H9 (cell line): ENCODE results near the gene FASTKD1. TPM values are rescaled to one million over a fixed set of nuclear protein-coding genes. Genes with fewer than 3 reads are reported as not detected.
"Not testable (repeated sequence)": the region's sequence is repeated elsewhere in the genome, so short reads cannot be mapped to it uniquely, and the experiment has no call there.

ENCODE experiments used
- DNase-seq: peaks from one replicate; pipeline ENCODE4 v3.0.0-alpha.2; 2017
- H2AFZ ChIP-seq: one replicate; pipeline ENCODE4 v1.6.1; 2013; ENCODE audit warnings: mild to moderate bottlenecking, low read length, control low read depth, moderate library complexity
- H2AK5ac ChIP-seq: 2 replicates; pipeline ENCODE4 v1.6.1; 2013; ENCODE audit warnings: low read length, control low read depth, mixed read lengths; ENCODE audit not compliant: insufficient read length
- H2BK120ac ChIP-seq: one replicate; pipeline ENCODE4 v1.6.1; 2013; ENCODE audit warnings: low read depth, mild to moderate bottlenecking, low read length, control low read depth, inconsistent platforms; ENCODE audit not compliant: poor library complexity, severe bottlenecking
- H2BK12ac ChIP-seq: 2 replicates; pipeline ENCODE4 v1.6.1; 2013; ENCODE audit warnings: low read length, control low read depth, mixed read lengths, low read depth; ENCODE audit not compliant: insufficient read length
- H2BK15ac ChIP-seq: 2 replicates; pipeline ENCODE4 v1.6.1; 2013; ENCODE audit warnings: low read depth, low read length, control low read depth
- H2BK20ac ChIP-seq: one replicate; pipeline ENCODE4 v1.6.1; 2013; ENCODE audit warnings: low read depth, mild to moderate bottlenecking, low read length, control low read depth, inconsistent platforms; ENCODE audit not compliant: poor library complexity, severe bottlenecking
- H2BK5ac ChIP-seq: 2 replicates; pipeline ENCODE4 v1.6.1; 2013; ENCODE audit warnings: low read length, control low read depth, mixed read lengths; ENCODE audit not compliant: insufficient read length
- H3K14ac ChIP-seq: 2 replicates; pipeline ENCODE4 v1.6.1; 2013; ENCODE audit warnings: low read length, control low read depth; ENCODE audit not compliant: insufficient read depth
- H3K18ac ChIP-seq: 2 replicates; pipeline ENCODE4 v1.6.1; 2013; ENCODE audit warnings: low read depth, mild to moderate bottlenecking, mixed read lengths, low read length, control low read depth; ENCODE audit not compliant: insufficient read length
- H3K23ac ChIP-seq: 2 replicates; pipeline ENCODE4 v1.6.1; 2013; ENCODE audit warnings: low read length, control low read depth, mixed read lengths, low read depth; ENCODE audit not compliant: insufficient read length
- H3K23me2 ChIP-seq: 2 replicates; pipeline ENCODE4 v1.6.1; 2013; ENCODE audit warnings: low read depth, mild to moderate bottlenecking, mixed read lengths, low read length, control low read depth; ENCODE audit not compliant: insufficient read length, poor library complexity, severe bottlenecking
- H3K27ac ChIP-seq: 2 replicates; pipeline ENCODE4 v1.5.1; 2013; ENCODE audit warnings: low read length, control low read depth, mixed read lengths, low read depth; ENCODE audit not compliant: insufficient read length
- H3K27me3 ChIP-seq: 2 replicates; pipeline ENCODE4 v1.6.1; 2013; ENCODE audit warnings: low read length, control low read depth, inconsistent platforms; ENCODE audit not compliant: insufficient read depth
- H3K4ac ChIP-seq: 2 replicates; pipeline ENCODE4 v1.6.1; 2013; ENCODE audit warnings: low read depth, mild to moderate bottlenecking, control low read depth, inconsistent platforms, low read length, moderate library complexity
- H3K4me1 ChIP-seq: 2 replicates; pipeline ENCODE4 v1.6.1; 2013; ENCODE audit warnings: low read length, control low read depth, inconsistent platforms; ENCODE audit not compliant: insufficient read depth
- H3K4me2 ChIP-seq: 2 replicates; pipeline ENCODE4 v1.6.1; 2013; ENCODE audit warnings: low read length, control low read depth, mixed read lengths; ENCODE audit not compliant: insufficient read length, insufficient read depth
- H3K56ac ChIP-seq: 2 replicates; pipeline ENCODE4 v1.6.1; 2013; ENCODE audit warnings: low read depth, mild to moderate bottlenecking, mixed read lengths, low read length, control low read depth; ENCODE audit not compliant: insufficient read length
- H3K79me1 ChIP-seq: 2 replicates; pipeline ENCODE4 v1.6.1; 2013; ENCODE audit warnings: low read depth, mild to moderate bottlenecking, moderate library complexity, low read length, control low read depth, inconsistent platforms; ENCODE audit not compliant: insufficient read depth, poor library complexity, severe bottlenecking
- H3K79me2 ChIP-seq: 2 replicates; pipeline ENCODE4 v1.6.1; 2013; ENCODE audit warnings: low read length, control low read depth, inconsistent platforms; ENCODE audit not compliant: insufficient read depth
- H3K9ac ChIP-seq: 2 replicates; pipeline ENCODE4 v1.6.1; 2013; ENCODE audit warnings: low read length, control low read depth, mixed read lengths; ENCODE audit not compliant: insufficient read length; ENCODE audit errors: extremely low read depth
- H3K9me3 ChIP-seq: one replicate; pipeline ENCODE4 v1.6.1; 2013; ENCODE audit warnings: low read depth, low read length, inconsistent platforms; ENCODE audit not compliant: control insufficient read depth
- H3T11ph ChIP-seq: one replicate; pipeline ENCODE4 v1.6.1; 2013; ENCODE audit warnings: mild to moderate bottlenecking, low read length, control low read depth, inconsistent platforms
- H4K20me1 ChIP-seq: one replicate; pipeline ENCODE4 v1.6.1; 2013; ENCODE audit not compliant: control insufficient read depth, insufficient read length, insufficient read depth
- H4K5ac ChIP-seq: 2 replicates; pipeline ENCODE4 v1.6.1; 2013; ENCODE audit warnings: low read depth, mild to moderate bottlenecking, mixed read lengths, low read length, control low read depth; ENCODE audit not compliant: insufficient read length
- H4K8ac ChIP-seq: replicated peaks from 2 replicates; pipeline ENCODE4 v1.6.1; 2013; ENCODE audit warnings: low read length, control low read depth, mixed read lengths, low read depth; ENCODE audit not compliant: insufficient read length
- H4K91ac ChIP-seq: 2 replicates; pipeline ENCODE4 v1.6.1; 2013; ENCODE audit warnings: low read depth, mild to moderate bottlenecking, moderate library complexity, mixed read lengths, low read length, control low read depth; ENCODE audit not compliant: insufficient read length
- H3K27ac Mint-ChIP-seq, 3 experiments: 2 replicates in 2 of 3; 3 replicates in 1 of 3; pipeline ENCODE4 v1.8.0; 2020 to 2021; ENCODE audit warnings: mixed read lengths in 3 of 3, mild to moderate bottlenecking in 1 of 3, moderate library complexity in 1 of 3
- H3K27me3 Mint-ChIP-seq: 2 replicates; pipeline ENCODE4 v1.8.0; 2021; ENCODE audit warnings: low read depth, mild to moderate bottlenecking, moderate library complexity, mixed read lengths
- H3K36me3 Mint-ChIP-seq, 3 experiments: 2 replicates in 2 of 3; 3 replicates in 1 of 3; pipeline ENCODE4 v1.8.0; 2020 to 2021; ENCODE audit warnings: low read depth in 3 of 3, mixed read lengths in 3 of 3; ENCODE audit not compliant: insufficient read depth in 1 of 3
- H3K4me1 Mint-ChIP-seq, 2 experiments: 2 replicates each; pipeline ENCODE4 v1.8.0; 2020; ENCODE audit warnings: mixed read lengths in 2 of 2
- H3K4me3 Mint-ChIP-seq, 2 experiments: 2 replicates in 1 of 2; 3 replicates in 1 of 2; pipeline ENCODE4 v1.8.0; 2020 to 2021; ENCODE audit warnings: mild to moderate bottlenecking in 2 of 2, mixed read lengths in 2 of 2, moderate library complexity in 1 of 2
- H3K9me3 Mint-ChIP-seq, 2 experiments: 2 replicates in 1 of 2; 3 replicates in 1 of 2; pipeline ENCODE4 v1.8.0; 2020; ENCODE audit warnings: mild to moderate bottlenecking in 2 of 2, mixed read lengths in 2 of 2, moderate library complexity in 1 of 2
- WGBS: extraction: QIAGEN DNeasy Blood & Tissue Kit; methylation state at CpG from one replicate; pipeline ENCODE4 v1.1.7; 2013; ENCODE audit warnings: missing lambda C conversion rate, low lambda C conversion rate, mixed read lengths; ENCODE audit not compliant: insufficient read length; ENCODE audit errors: extremely low coverage; 5-methylcytosine and 5-hydroxymethylcytosine counted together
- total RNA-seq: library from RNA; stranded (reverse); gene quantifications from 2 replicates; pipeline ENCODE4 v1.2.1, GENCODE V29; 2021
- TF ChIP-seq, protein P1 (sequence below): fragments of 200-600 bp; sonication (generic); conservative IDR thresholded peaks from 3 replicates; pipeline ENCODE4 v1.8.0; 2021; ENCODE audit warnings: antibody characterized with exemption, mild to moderate bottlenecking

Gene FASTKD1
- total RNA-seq, 1 experiment from 2014 or later = 47.6 TPM

DNA sequence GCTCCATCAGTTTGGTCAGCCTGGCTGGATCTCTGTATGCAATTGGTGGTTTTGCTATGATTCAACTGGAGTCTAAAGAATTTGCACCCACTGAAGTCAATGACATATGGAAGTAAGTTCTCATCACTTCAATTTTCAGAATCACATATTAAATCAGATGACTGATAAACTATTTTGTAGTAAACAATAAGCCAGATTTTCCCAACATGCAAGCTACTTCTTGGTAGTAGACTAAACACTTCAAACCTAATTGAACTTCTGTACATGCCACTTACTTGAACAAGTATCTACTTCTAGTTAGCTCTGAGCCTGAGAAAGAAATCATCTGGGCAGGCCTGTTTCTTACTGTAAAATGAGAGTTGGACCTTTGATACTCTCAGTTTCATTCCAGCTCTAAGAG is 52.8 kb downstream of the FASTKD1 start:
- DNase-seq = no peak

DNA sequence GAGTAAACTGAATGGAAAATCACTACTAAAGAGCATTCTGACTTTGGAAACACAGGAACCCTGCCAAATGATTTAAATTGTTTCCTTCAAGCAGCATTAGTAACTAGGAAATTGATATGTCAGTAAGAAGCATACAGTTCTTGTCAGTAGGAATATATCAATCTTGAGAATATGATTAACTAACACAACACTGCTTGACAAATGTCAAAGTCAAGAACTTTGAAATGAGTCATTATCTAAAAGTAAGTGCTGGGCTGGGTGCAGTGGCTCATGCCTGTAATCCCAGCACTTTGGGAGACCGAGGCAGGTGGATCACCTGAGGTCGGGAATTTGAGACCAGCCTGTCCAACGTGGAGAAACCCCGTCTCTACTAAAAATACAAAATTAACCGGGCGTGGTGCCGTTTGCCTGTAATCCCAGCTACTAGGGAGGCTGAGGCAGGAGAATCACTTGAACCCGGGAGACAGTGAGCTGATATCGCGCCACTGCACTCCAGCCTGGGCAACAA is 57.1 kb downstream of the FASTKD1 start:
- H3K79me1 ChIP-seq, H3K36me3 Mint-ChIP-seq, H3K56ac ChIP-seq, H4K91ac ChIP-seq, H3K79me2 ChIP-seq, H3K14ac ChIP-seq, H3K4me1 Mint-ChIP-seq, H3K4me2 ChIP-seq, H3K9ac ChIP-seq, H2BK120ac ChIP-seq, H3T11ph ChIP-seq, H3K27me3 Mint-ChIP-seq, H3K9me3 Mint-ChIP-seq, H2BK5ac ChIP-seq, H2AK5ac ChIP-seq, H3K23me2 ChIP-seq, H4K20me1 ChIP-seq, H4K8ac ChIP-seq, H3K4me3 Mint-ChIP-seq, H3K27ac Mint-ChIP-seq, H2AFZ ChIP-seq, H3K4ac ChIP-seq, H2BK20ac ChIP-seq, H2BK12ac ChIP-seq, H2BK15ac ChIP-seq, H4K5ac ChIP-seq, DNase-seq, H3K23ac ChIP-seq, H3K4me1 ChIP-seq, H3K9me3 ChIP-seq, H3K18ac ChIP-seq, H3K27me3 ChIP-seq, H3K27ac ChIP-seq: not testable (repeated sequence)
- no CpG with 5 or more reads among the region's 10 CpGs for WGBS

More for the DNA sequence above, 52.8 kb downstream of the FASTKD1 start:
- no peak overlapping the region for H2BK120ac ChIP-seq
- no peaks in the 10 kb centered on the region for H3K9me3 Mint-ChIP-seq
- H3K27me3 ChIP-seq = no peaks in the 10 kb centered on the region
- H2BK20ac ChIP-seq = no peak overlapping the region
- H3K4me1 ChIP-seq = no peaks in the 10 kb centered on the region
- no peak overlapping the region for H2AFZ ChIP-seq
- H3K56ac ChIP-seq = no peak overlapping the region
- no peak overlapping the region for H4K5ac ChIP-seq
- no peak overlapping the region for H3K23ac ChIP-seq
- no peak overlapping the region for H3T11ph ChIP-seq
- H3K23me2 ChIP-seq = no peaks in the 10 kb centered on the region
- no peaks in the 10 kb centered on the region for H3K27me3 Mint-ChIP-seq
- H3K79me1 ChIP-seq = no peaks in the 10 kb centered on the region
- H3K9ac ChIP-seq = no peak overlapping the region
- H3K79me2 ChIP-seq = no peaks in the 10 kb centered on the region
- H3K27ac ChIP-seq = no peak overlapping the region
- no peak overlapping the region for H3K27ac Mint-ChIP-seq
- no peaks in the 10 kb centered on the region for H3K4me1 Mint-ChIP-seq
- no peak overlapping the region for H3K4me2 ChIP-seq
- no peak overlapping the region for H2BK5ac ChIP-seq
- no peak overlapping the region for H2BK15ac ChIP-seq
- no peak overlapping the region for H3K4ac ChIP-seq
- H4K20me1 ChIP-seq = no peaks in the 10 kb centered on the region
- TF ChIP-seq, protein P1, sequence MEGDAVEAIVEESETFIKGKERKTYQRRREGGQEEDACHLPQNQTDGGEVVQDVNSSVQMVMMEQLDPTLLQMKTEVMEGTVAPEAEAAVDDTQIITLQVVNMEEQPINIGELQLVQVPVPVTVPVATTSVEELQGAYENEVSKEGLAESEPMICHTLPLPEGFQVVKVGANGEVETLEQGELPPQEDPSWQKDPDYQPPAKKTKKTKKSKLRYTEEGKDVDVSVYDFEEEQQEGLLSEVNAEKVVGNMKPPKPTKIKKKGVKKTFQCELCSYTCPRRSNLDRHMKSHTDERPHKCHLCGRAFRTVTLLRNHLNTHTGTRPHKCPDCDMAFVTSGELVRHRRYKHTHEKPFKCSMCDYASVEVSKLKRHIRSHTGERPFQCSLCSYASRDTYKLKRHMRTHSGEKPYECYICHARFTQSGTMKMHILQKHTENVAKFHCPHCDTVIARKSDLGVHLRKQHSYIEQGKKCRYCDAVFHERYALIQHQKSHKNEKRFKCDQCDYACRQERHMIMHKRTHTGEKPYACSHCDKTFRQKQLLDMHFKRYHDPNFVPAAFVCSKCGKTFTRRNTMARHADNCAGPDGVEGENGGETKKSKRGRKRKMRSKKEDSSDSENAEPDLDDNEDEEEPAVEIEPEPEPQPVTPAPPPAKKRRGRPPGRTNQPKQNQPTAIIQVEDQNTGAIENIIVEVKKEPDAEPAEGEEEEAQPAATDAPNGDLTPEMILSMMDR = no peak
- H4K91ac ChIP-seq = no peak overlapping the region
- no peak overlapping the region for H2AK5ac ChIP-seq
- no peak overlapping the region for H3K14ac ChIP-seq
- H3K18ac ChIP-seq = no peak overlapping the region
- H2BK12ac ChIP-seq = no peak overlapping the region
- H4K8ac ChIP-seq = no peak overlapping the region
- no peaks in the 10 kb centered on the region for H3K36me3 Mint-ChIP-seq
- H3K9me3 ChIP-seq = no peaks in the 10 kb centered on the region
- H3K4me3 Mint-ChIP-seq = no peak overlapping the region
